ENCODE data around the gene UIMC1.

UIMC1 gene

GRCh38 chr5:177023303-177023664 is 16.7 kb upstream of the UIMC1 start:
- H3K27ac ChIP-seq: peak overlapping the region; percentile 91
- TF ChIP-seq, protein P1, sequence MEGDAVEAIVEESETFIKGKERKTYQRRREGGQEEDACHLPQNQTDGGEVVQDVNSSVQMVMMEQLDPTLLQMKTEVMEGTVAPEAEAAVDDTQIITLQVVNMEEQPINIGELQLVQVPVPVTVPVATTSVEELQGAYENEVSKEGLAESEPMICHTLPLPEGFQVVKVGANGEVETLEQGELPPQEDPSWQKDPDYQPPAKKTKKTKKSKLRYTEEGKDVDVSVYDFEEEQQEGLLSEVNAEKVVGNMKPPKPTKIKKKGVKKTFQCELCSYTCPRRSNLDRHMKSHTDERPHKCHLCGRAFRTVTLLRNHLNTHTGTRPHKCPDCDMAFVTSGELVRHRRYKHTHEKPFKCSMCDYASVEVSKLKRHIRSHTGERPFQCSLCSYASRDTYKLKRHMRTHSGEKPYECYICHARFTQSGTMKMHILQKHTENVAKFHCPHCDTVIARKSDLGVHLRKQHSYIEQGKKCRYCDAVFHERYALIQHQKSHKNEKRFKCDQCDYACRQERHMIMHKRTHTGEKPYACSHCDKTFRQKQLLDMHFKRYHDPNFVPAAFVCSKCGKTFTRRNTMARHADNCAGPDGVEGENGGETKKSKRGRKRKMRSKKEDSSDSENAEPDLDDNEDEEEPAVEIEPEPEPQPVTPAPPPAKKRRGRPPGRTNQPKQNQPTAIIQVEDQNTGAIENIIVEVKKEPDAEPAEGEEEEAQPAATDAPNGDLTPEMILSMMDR (conservative IDR thresholded peaks at IDR 0.05): no peak
- TF ChIP-seq ZFX (IDR thresholded peaks at IDR 0.05): no peak

DNA sequence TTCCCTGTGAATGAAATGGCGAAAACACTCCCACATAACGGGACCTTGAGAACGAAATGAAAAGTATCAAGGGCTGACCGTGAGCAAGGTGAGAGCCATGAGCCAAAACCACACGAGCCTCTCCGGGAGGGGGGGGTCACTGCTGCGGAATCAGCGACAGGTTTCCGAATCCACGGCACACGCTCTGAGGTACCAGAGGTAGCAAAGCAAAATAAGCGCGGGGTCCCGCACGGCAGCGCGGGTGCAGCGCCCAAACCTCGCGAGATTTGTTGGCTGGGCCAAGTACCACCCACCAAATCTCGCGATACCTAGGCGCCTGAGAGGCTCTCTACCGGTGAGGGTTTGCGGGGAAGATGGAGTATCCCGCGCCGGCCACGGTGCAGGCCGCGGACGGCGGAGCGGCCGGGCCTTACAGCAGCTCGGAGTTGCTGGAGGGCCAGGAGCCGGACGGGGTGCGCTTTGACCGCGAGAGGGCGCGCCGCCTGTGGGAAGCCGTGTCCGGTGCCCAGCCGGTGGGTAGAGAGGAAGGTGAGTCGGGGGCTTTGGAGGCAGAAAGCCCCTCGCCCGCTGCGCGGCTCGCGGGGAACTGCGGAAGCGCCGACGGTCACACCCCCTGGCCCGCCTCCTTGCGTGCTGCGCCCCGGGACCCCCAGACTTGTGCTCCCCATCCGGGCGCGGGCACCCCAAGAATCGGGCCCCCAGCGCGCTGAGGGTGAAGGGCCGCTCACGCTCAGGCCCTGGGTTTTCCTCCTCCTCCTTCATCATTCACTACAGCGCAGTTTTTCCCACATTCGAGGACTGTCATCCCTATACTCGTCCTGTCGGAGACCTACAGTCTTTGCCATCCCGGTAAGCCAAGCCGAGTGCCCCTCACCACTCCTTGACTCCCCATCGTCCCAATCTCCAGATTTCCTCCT is 16.1 kb upstream of the UIMC1 start, which contains the start of gene ZNF346:
Gene ZNF346 (plus strand): TSS at position 311 of the 917 bp plus-strand sequence. CDS start 43 bp downstream, at position 354.
- TF ChIP-seq ZFX (IDR thresholded peaks at IDR 0.05): peak; percentile 90
- TF ChIP-seq, protein P1 (conservative IDR thresholded peaks at IDR 0.05): no peak; the same call in 1 of the 2 replicates
- H3K27ac ChIP-seq: peak within 1 kb of the TSS; percentile 91

DNA sequence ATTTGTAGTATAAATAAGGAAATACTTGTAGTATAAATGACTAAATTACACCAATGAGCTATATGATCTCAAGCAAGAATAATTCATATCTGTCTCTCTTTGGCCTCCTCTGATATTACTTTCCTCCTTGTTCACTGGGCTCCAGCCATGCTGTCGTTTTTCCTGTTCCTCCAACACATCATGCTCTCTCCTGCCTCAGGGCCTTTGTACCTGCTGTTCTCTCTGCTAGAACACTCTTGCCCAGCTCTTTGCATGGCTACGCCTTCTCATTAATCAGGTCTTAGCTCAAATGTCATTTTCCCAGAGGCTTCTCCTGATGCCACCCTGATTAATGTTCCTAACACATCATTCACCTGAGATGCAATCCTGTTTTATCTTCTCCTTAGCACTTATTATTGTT is 13.5 kb upstream of the UIMC1 start:
- no peak overlapping the region for H3K27ac ChIP-seq
- no peak for TF ChIP-seq ZFX (IDR thresholded peaks at IDR 0.05)
- TF ChIP-seq, protein P1 (conservative IDR thresholded peaks at IDR 0.05): no peak

DNA sequence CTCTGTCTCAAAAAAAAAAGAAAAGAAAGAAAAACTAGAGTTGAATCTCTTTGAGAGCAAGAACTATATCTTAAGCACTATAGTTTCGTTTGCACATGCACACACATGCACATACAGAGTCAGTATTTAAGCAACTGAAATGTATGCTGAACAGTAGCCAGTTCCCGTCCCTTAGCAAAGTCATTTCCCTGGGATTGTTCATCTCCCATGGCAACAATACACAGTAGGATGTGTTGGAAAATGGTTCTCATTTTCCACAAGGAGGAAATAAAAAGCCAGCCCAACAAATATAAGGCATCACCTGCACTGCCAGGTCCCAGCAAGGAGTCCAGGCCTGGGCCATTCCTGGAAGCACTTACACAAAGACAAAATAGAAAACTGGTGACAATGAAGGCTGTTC is 11.8 kb upstream of the UIMC1 start:
- H3K27ac ChIP-seq: no peak overlapping the region
- TF ChIP-seq, protein P1 (conservative IDR thresholded peaks at IDR 0.05): no peak
- TF ChIP-seq ZFX (IDR thresholded peaks at IDR 0.05): no peak

DNA sequence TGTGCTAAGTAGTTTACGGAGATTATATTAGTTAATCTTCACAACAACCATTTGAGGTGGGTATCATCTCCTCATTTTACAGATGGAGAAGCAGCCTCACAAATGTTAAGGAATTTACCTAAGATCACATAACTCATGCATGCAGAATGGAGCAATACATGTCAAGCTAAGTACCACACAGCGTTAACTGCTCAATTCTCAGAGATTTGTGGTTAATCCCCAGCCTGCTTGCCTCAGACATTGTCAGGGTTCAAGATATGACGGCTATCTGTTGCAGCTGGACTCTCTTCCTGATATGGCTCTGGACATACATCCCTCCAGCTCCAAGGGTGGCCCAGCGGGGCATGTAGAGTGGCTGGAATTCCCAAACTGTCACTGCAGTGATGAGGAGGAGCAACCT is 8.6 kb upstream of the UIMC1 start:
- TF ChIP-seq ZFX (IDR thresholded peaks at IDR 0.05): no peak
- TF ChIP-seq, protein P1 (conservative IDR thresholded peaks at IDR 0.05): no peak
- no peak overlapping the region for H3K27ac ChIP-seq

- H3K27ac ChIP-seq: no peak overlapping the region
- TF ChIP-seq, protein P1 (conservative IDR thresholded peaks at IDR 0.05): no peak
- no peak for TF ChIP-seq ZFX (IDR thresholded peaks at IDR 0.05)
These were observed 3.6 kb upstream of the UIMC1 start for GRCh38 chr5:177010153-177010552.

- H3K27ac ChIP-seq: no peak overlapping the region
- TF ChIP-seq, protein P1 (conservative IDR thresholded peaks at IDR 0.05): no peak
- TF ChIP-seq ZFX (IDR thresholded peaks at IDR 0.05): no peak
These were observed 2.1 kb upstream of the UIMC1 start for GRCh38 chr5:177008716-177009115.
